HG02852 (cell line): ENCODE measurements around the gene ITGAV.
"Not testable (repeated sequence)": the region's sequence is repeated elsewhere in the genome, so short reads cannot be mapped to it uniquely, and the experiment has no call there.

ENCODE experiments used
- ATAC-seq: cut with Tn5 transposase; IDR thresholded peaks from one replicate; pipeline ENCODE4 v1.9.1; 2021; ENCODE audit warnings: mild to moderate bottlenecking, moderate library complexity; ENCODE audit not compliant: unreplicated experiment

ITGAV gene

DNA sequence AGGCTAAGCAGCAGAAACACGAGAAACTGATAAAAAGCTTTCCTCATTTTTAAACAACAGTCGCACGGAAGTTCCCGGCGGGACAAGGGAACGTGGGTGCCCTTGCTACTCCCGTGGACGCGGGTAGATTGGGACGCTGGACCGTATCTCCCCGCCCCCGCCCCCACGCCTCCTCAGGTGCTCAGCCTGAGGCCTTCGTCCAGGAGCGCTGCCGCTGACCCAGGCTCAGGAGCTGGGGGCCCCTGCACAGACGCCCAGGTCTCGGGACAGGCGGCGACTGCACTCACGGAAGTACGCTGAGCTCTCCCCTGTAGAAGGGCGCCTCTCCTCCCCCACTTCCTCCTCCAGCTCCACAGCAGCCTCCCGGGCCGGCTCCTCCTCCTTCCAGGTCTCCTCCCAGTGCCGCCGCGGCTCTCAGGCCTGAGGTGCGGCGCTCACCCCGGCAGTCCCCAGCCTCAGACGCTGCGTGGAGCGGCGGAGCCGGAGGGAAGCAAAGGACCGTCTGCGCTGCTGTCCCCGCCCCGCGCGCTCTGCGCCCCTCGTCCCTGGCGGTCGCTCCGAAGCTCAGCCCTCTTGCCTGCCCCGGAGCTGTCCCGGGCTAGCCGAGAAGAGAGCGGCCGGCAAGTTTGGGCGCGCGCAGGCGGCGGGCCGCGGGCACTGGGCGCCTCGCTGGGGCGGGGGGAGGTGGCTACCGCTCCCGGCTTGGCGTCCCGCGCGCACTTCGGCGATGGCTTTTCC is at the start of gene ITGAV:
Gene ITGAV (plus strand): TSS at position 445 of the 738 bp plus-strand sequence. CDS start 283 bp downstream, at position 728.
- ATAC-seq = peak; percentile 96

GRCh38 chr2:186540941-186541340 is 48.9 kb upstream of the ITGAV start:
- no peak for ATAC-seq

DNA sequence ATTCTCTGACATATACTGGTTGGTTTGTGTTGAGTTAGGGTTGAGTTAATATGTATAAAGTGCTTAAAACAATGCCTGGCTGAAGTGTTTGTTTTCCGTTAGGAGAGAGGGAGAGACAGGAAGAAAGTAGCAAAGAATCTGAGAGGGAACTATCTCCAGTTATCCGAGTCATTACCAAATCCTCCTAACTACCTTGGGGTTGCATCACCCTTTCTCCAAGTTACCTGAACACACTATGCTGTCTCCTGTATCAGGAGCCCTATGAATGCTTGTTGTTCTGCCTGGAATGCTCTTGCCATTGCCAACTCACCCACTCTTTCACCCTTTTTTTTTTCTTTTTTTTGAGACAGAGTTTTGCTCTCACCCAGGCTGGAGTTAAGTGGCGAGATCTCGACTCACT is 47.9 kb upstream of the ITGAV start:
- no peak for ATAC-seq

DNA sequence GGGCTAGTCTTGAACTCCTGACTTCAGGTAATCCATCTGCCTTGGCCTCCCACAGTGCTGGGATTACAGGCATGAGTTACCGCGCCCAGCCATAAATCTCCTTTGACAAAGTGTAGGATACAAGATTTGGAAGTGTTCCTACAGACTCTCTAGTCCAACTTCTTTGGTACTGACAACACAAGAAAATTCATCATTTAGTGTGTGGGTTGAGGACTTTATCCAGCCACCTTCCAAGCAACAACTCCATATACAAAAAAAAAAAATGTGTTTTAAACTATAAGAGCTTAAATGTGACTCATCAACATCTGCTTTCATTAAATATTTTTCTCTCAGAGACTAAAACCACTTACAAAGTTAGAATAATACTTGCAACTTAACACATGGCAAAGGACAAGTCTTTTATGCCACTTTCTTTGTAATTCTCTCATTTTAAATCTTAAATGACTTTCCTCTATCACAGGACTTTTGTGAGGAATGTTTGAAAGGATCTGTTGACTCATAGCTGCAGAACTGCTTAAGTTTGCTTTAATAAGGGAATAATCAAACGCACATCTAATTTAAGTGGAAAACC is 46.2 kb upstream of the ITGAV start:
- no peak for ATAC-seq

GRCh38 chr2:186544255-186544675 is 45.6 kb upstream of the ITGAV start:
- peak; percentile 48 for ATAC-seq

DNA sequence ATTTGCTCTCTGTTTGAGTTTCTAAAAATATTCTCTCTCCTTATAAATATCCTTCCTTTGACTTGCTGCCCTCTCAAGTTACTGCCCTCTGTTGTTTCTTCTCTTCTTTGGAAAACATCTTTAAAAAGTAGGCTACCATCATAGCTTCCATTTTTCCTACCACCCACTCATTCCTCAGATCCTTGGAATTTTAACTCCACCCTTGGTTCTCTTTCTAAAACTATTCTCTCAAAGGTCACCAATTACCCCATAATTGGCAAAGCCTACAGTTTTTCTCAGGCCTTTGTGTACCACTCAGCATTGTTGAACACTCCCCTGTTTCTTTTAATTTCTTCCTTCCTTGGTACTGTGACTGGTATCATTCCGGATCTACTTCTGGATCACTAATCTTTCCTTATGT is 43.0 kb upstream of the ITGAV start:
- ATAC-seq = no peak

- ATAC-seq = no peak
Measured at GRCh38 chr2:186551323-186552050, 38.4 kb upstream of the ITGAV start.

DNA sequence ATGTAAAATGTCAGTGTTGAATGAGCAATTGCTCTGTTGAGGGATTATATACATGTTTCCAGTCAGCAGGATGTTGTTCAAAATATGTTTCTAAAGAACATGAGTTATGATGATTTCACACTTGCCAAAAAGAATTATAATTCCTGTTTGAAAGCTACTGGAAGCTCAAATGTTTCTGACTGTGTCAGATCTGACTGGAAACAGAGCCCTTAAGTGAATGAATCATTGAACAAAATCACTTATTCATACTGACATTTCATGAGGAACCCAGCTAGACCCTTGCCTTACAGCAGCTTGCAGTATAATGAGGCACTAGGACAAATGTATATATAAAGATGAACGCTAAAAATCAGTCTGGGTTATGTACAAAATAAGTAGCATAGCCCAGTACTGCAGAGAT is 35.4 kb upstream of the ITGAV start:
- no peak for ATAC-seq

- ATAC-seq = no peak
Measured at GRCh38 chr2:186554850-186555671, 34.8 kb upstream of the ITGAV start.

- ATAC-seq = no peak
Measured at GRCh38 chr2:186558512-186559276, 31.2 kb upstream of the ITGAV start.

DNA sequence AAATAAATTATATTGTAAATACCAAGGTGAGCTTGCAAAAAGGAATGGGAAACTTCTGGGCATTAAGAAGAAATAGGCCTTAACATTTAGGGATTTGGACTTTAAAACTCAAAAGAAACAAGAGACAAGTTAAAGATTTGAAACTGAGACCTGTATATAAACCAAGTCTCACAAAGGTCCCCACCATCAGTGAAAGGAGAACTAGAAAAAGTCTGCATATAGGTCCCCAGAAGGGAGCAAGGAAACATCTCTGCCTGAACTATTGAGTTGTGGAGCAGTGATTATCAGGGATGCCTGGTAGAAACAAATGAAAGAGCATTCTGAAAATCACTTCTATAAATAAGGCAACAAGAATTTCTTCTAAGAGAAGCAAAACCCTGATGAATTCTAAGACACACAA is 30.5 kb upstream of the ITGAV start:
- peak; percentile 65 for ATAC-seq

DNA sequence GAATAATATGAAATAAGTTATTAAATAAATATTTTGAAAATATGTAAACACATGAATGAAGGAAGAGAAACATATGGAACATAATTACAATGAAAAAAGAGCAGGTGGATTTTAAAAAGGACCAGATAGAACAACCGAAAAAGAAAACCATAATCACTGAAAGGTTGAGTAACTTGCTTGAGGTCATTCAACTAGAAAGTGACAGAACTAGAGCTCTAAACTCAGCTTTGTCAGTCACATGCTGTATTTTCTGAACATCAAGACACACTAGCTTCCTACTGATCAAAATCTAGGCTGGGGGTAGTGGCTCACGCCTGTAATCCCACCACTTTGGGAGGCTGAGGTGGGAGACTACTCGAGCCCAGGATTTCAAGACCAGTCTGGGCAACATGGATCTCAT is 30.0 kb upstream of the ITGAV start:
- ATAC-seq = peak; percentile 92

- no peak for ATAC-seq
Measured at GRCh38 chr2:186560254-186560653, 29.6 kb upstream of the ITGAV start.

GRCh38 chr2:186561467-186562208 is 28.2 kb upstream of the ITGAV start:
- no peak for ATAC-seq

- no peak for ATAC-seq
Measured at GRCh38 chr2:186562209-186562578, 27.7 kb upstream of the ITGAV start.

- ATAC-seq = not testable (repeated sequence)
Measured at GRCh38 chr2:186568600-186568999, 21.3 kb upstream of the ITGAV start.

DNA sequence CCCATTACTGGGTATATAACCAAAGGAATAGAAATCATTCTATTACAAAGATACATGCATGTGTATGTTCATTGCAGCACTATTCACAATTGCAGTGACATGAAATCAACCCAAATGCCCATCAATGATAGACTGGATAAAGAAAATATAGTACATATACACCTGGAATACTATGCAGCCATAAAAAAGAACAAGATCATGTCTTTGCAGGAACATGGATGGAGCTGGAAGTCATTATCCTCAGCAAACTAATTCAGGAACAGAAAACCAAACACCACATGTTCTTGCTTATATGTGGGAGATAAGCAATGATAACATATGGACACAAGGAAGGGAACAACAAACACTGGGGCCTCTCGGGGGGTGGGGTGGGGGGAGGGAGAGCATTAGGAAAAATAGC is 20.7 kb upstream of the ITGAV start:
- ATAC-seq = not testable (repeated sequence)

DNA sequence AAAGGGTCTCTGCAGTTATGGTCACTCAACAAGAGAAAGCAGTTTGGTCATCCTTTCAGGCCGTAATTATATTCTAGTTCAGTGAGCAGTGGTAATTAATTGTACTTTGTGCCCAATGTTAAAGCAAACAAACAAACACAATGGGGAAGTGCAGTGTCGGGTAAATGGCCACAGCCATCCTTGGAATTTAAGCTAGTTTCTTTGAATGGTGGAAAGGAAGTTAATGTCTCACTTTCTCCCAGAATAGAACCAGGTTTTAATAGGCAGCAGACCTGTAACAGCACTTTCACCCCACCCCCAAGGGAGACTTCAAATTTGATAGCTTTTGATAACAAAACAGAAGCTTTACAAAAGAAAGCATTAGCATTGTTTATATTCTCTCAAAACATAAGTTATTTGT is 20.0 kb upstream of the ITGAV start:
- ATAC-seq = no peak

- ATAC-seq = no peak
Measured at GRCh38 chr2:186570604-186571003, 19.3 kb upstream of the ITGAV start.

GRCh38 chr2:186572705-186573104 is 17.2 kb upstream of the ITGAV start:
- no peak for ATAC-seq
